C1 segment of cervical spinal cord (tissue), 14 donors: ENCODE results near the gene GALC.

Experiments
- DNase-seq, 14 donors: peaks; one replicate each; lab custom pipeline; 2025; lab: John Stamatoyannopoulos, UW

GALC gene

DNA sequence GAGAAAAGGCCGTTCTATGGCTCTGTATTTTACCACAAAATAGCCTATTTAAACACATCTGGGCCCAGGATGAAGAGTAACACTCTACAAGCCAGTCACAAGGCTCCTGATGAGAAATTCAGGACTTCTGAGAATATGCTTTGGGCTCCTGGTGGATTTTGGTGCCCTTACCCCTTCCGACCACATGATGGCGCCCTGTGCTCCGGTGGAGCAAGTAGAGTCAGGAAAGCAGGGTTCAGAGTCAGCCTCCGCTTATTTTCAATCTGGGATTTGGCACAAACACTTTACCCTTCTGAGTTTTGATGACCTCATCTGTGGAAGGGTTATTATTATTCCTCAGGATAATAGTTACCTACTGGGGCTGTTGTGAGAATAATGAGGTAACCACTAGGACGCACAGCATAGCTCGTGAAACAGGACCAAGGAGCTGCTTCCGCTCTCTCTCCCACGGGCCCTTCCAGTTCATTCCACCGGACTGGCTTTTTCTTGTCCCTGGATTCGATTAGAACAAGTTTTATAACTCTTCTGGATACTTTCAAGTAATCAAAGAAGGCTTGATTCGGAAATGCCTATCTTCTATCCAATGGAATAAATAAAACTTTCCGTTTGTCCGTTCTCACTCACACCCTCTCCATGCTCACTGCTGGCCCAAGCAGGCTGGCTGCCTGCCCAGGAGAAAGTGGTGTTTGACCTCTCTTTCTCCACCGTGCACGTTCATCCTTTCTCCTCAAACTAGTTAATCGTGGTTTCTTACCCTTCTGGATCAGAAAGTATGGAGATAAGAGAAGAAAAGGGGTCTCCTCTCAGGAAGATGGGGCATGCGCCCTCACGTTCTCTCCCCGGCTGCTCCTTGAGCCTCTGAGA, 104.6 kb downstream of the GALC start:
- DNase-seq, result no peak

DNA sequence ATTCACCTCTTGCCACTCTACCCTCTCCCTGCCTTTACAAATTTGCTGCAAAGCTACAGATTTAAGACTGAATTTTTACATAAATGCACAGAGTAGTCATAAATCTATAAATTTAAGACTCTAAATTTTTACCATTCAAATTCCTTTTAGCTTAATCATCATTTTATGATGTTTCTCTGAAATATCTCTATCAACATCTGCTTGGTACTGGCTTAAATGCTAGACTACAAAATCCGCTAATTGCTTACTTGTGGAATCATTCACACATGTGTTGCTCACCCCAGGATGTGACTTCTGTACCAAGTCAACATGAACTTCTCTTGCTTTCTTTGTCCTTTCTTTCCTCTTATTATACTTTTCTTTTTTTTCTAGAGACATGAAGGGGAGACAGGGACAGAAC, 109.2 kb downstream of the GALC start:
- DNase-seq, result no peak
